Thyroid gland (tissue), 4 donors: Measurements from ENCODE around the gene RPL10A. TPM values are rescaled to one million over a fixed set of nuclear protein-coding genes. Genes with fewer than 3 reads are reported as not detected.
A peak's percentile ranks its signal among the peaks of the same experiment; 100 is the strongest.

Experiments used
- DNase-seq, 2 donors: peaks; one replicate each; pipeline ENCODE4 v3.0.0-alpha.2; 2019
- H3K27ac ChIP-seq, 3 donors: fragments of 200-600 bp; sonication (generic); 1 replicate in 2 of 3; 2 replicates in 1 of 3; pipeline ENCODE4 v1.5.1; 2016 to 2019; ENCODE audit warnings: mild to moderate bottlenecking in 1 of 3, moderate library complexity in 1 of 3
- H3K27me3 ChIP-seq: fragments of 200-600 bp; sonication (generic); one replicate; pipeline ENCODE4 v1.5.1; 2019
- H3K36me3 ChIP-seq, 2 donors: fragments of 200-600 bp; sonication (generic); one replicate each; pipeline ENCODE4 v1.5.1; 2016 to 2019
- H3K4me1 ChIP-seq, 2 donors: fragments of 200-600 bp; sonication (generic); one replicate each; pipeline ENCODE4 v1.5.1; 2017 to 2019
- H3K4me3 ChIP-seq, 3 donors: fragments of 200-600 bp; sonication (generic); replicated peaks in 1 of 3; 1 replicate in 2 of 3; 2 replicates in 1 of 3; pipeline ENCODE4 v1.5.1; 2016; ENCODE audit warnings: mild to moderate bottlenecking in 1 of 3
- H3K9me3 ChIP-seq: fragments of 200-600 bp; sonication (generic); one replicate; pipeline ENCODE4 v1.5.1; 2017
- POLR2A ChIP-seq, 2 donors: fragments of 450-650 bp; IDR thresholded peaks; one replicate each; pipeline ENCODE4 v1.6.1; 2017; ENCODE audit warnings: antibody characterized with exemption in 2 of 2, mild to moderate bottlenecking in 2 of 2, moderate library complexity in 1 of 2
- WGBS, 2 donors: methylation state at CpG; one replicate each; pipeline ENCODE4 v1.1.5; 2017; 5-methylcytosine and 5-hydroxymethylcytosine counted together
- intact Hi-C: fragments of 100-400 bp; cut with DNase I; formaldehyde crosslinking; loops from one replicate; pipeline ENCODE4 v1.15.1; 2023
- total RNA-seq, 4 donors: library from RNA; depleted of rRNA; stranded (reverse); fragments of >200 nt; gene quantifications; one replicate each; pipeline ENCODE4 v1.2.3, GENCODE V29; 2016
- TF ChIP-seq, protein P1 (sequence below), 6 experiments: fragments of 200-600 bp in 3 of 6; fragments of 450-650 bp in 3 of 6; sonication (generic) in 3 of 6; IDR thresholded peaks; one replicate each; pipeline ENCODE4 v1.5.1; 2016 to 2019; ENCODE audit warnings: antibody characterized with exemption in 6 of 6, mild to moderate bottlenecking in 2 of 6, inconsistent platforms in 1 of 6, moderate library complexity in 1 of 6

The RPL10A gene
- total RNA-seq, 4 donors from 2014 or later, result 1,123 to 2,881 (median 1,235) TPM

DNA sequence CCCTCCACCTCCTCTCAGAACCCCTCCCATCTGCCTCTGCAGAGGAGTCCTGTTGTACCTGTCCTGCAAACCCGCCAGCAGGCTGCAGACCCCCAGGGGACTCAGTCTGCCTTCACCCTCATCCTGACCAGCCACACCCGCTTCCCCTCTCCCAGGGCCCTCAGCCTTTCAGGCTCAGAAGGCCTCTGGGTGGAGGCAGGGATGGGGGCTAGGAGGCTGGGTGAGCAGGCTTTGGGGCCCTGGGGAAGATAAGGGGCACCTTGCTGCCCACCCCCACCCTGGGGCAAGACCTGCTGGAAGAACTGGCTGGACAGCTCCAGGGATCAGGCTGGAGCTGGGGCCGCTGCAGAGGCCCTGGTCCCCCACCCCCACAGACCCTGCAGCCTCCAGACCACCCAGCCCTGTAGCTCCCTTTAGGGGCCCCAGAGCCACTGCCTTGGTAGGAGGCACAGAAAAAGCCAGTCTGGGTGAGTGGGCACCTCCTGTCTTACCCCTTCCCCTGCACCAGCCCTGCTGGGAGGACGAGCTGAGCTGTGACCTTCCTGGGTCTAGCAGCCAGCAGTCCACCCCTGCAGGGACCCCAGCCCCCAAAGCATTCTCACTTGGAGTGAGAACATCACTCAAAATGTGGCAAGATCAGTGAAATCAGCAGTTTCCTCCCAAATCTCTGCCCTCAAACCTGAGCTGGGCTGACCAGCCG lies 23.5 kb downstream of the RPL10A start:
- H3K4me3 ChIP-seq, result no peak overlapping the region
- no peaks in the 10 kb centered on the region for H3K27me3 ChIP-seq
- intact Hi-C loops, result no loop called here
- H3K27ac ChIP-seq, result no peak overlapping the region
- 72 to 74% methylated on average over 4 of the region's 5 CpGs for WGBS, 2 donors
- no peaks in the 10 kb centered on the region for H3K9me3 ChIP-seq
- no peaks in the 10 kb centered on the region for H3K36me3 ChIP-seq
- no peak for TF ChIP-seq POLR2A (IDR thresholded peaks at IDR 0.05)
- TF ChIP-seq, protein P1, sequence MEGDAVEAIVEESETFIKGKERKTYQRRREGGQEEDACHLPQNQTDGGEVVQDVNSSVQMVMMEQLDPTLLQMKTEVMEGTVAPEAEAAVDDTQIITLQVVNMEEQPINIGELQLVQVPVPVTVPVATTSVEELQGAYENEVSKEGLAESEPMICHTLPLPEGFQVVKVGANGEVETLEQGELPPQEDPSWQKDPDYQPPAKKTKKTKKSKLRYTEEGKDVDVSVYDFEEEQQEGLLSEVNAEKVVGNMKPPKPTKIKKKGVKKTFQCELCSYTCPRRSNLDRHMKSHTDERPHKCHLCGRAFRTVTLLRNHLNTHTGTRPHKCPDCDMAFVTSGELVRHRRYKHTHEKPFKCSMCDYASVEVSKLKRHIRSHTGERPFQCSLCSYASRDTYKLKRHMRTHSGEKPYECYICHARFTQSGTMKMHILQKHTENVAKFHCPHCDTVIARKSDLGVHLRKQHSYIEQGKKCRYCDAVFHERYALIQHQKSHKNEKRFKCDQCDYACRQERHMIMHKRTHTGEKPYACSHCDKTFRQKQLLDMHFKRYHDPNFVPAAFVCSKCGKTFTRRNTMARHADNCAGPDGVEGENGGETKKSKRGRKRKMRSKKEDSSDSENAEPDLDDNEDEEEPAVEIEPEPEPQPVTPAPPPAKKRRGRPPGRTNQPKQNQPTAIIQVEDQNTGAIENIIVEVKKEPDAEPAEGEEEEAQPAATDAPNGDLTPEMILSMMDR (IDR thresholded peaks at IDR 0.05), result no peak
- H3K4me1 ChIP-seq, result peaks cover 16 to 73% of the 10 kb centered on the region in 2 donors
- DNase-seq, result peak in 1 of 2 donors; percentile 13

DNA sequence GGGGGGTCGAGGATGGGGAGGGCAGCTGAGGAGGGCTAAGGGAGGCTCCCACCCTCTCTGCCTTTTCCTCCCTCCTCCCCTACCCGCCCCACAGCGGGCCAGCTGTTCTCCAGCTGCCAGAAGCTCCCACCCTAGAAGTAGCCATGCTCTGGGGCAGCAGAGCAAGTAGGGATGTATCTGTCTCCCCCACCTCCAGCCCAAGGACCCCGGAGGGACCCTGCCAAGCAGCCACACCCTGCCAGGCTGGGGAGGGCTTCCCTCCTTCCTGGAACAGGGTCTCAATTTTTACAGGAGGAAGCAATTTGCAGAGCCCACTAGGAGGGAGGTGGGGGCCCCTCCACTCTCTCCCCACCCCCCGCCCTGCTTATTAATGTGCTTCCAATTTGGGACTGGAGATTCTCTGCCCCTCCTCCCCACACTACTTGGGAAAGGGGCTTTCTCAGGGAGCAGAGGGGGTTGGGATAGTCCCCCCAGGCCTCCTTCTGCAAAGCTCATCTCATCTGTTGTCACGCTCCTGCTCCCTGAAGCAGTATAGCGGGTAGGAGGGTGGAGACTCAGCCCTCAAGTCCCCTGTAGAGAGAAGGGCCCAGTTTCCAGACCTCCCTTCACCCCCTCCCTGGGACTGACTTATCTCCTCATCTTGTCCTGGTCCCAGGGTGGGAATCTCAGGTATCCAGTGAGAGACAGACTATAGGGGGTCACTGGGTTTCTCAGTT lies 24.2 kb downstream of the RPL10A start:
- H3K36me3 ChIP-seq, result no peaks in the 10 kb centered on the region
- no peak overlapping the region for H3K27ac ChIP-seq
- no peaks in the 10 kb centered on the region for H3K9me3 ChIP-seq
- WGBS, 2 donors, result 57 to 62% methylated on average over 7 of the region's 7 CpGs
- H3K4me1 ChIP-seq, result peaks cover 12 to 68% of the 10 kb centered on the region in 2 donors
- H3K4me3 ChIP-seq, result no peak overlapping the region
- peak; percentile 19 to 20 for DNase-seq
- intact Hi-C loops, result no loop called here
- no peaks in the 10 kb centered on the region for H3K27me3 ChIP-seq
- no peak for TF ChIP-seq POLR2A (IDR thresholded peaks at IDR 0.05)
- TF ChIP-seq, protein P1 (IDR thresholded peaks at IDR 0.05), result no peak

DNA sequence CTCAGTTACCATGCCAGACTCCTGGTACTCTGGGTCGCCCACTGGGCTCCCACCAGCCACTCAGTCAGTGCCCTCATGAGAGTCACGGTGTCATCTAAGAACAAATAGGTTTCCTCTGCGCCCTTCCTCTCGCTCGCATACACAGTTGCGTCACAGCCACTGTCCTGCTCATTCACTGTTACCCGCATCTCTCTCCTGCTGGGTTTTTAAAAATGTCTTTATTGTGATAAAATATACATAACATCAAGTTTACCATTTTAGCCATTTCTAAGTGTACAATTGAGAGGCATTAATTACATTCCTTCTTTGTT lies 24.7 kb downstream of the RPL10A start:
- H3K27me3 ChIP-seq, result no peaks in the 10 kb centered on the region
- no peaks in the 10 kb centered on the region for H3K9me3 ChIP-seq
- DNase-seq, result no peak
- peaks cover 15 to 68% of the 10 kb centered on the region in 2 donors for H3K4me1 ChIP-seq
- no peak overlapping the region for H3K4me3 ChIP-seq
- 93 to 96% methylated on average over 7 of the region's 7 CpGs for WGBS, 2 donors
- no peaks in the 10 kb centered on the region for H3K36me3 ChIP-seq
- TF ChIP-seq, protein P1 (IDR thresholded peaks at IDR 0.05), result no peak
- no peak for TF ChIP-seq POLR2A (IDR thresholded peaks at IDR 0.05)
- no peak overlapping the region for H3K27ac ChIP-seq
- intact Hi-C loops, result no loop called here

DNA sequence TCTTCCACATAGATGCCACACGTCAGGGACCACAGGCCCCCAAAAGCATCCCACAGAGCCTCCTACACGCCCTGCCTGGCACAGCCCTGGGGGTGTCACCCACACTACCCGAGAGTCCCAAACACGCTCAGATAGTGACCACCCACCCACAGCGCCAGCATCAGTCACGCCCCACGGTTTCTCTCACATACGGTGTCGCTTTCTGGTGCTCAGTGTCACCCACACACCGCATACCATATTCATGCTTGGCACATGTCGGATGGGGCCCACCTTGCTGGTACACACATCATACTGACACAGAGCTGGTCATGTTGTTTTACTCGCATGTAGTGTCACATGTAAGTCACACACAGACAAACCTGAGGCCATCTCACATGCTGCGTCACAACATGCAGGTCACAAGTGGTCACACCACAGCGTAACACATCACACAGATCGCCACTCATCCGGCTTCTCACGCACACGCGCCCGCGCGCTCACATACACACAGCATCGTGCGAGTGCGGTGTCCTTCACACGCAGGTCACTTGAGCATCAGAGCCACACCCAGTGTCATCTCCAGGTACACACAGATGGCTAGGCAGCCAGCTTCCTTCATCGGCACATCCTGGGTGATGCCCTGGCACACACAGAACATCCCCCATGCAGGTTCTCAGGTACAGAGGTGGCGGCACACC lies 25.2 kb downstream of the RPL10A start:
- TF ChIP-seq, protein P1 (IDR thresholded peaks at IDR 0.05), result no peak
- TF ChIP-seq POLR2A (IDR thresholded peaks at IDR 0.05), result no peak
- Histone ChIP-seq H3K4me1 (peaks cover 18 to 69% of the 10 kb centered on the region in 2 donors), H3K27me3 (no peaks in the 10 kb centered on the region), H3K9me3 (no peaks in the 10 kb centered on the region), H3K4me3 (no peak overlapping the region), H3K36me3 (no peaks in the 10 kb centered on the region), H3K27ac (no peak overlapping the region)
- 83 to 89% methylated on average over 28 of the region's 28 CpGs for WGBS, 2 donors
- no peak for DNase-seq
- intact Hi-C loops, result no loop called here

DNA sequence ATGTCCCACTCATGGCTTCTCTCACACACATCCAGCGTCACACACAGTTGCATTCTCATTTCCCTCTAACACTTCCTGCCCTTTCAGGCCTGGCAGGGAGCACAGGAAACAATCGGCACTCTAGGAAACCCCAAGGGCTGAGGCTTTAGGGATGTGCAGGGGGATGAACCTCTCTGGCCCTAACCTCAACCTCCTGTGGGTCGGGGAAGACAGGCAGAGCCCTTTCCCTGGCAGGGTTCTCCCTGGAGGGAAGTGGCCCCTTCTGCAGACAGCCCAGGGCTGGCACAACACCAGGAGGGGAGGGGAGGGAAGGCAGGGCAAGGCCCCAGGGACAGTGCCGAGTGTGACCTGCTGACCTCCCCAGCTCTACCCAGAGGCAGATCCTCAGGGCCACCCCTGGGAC lies 26.0 kb downstream of the RPL10A start:
- 38 to 47% methylated on average over 3 to 4 of the region's 4 CpGs for WGBS, 2 donors
- H3K27ac ChIP-seq, result no peak overlapping the region
- H3K9me3 ChIP-seq, result no peaks in the 10 kb centered on the region
- no peak overlapping the region for H3K4me3 ChIP-seq
- TF ChIP-seq, protein P1 (IDR thresholded peaks at IDR 0.05), result no peak
- TF ChIP-seq POLR2A (IDR thresholded peaks at IDR 0.05), result no peak
- no peaks in the 10 kb centered on the region for H3K27me3 ChIP-seq
- intact Hi-C loops, result no loop called here
- H3K36me3 ChIP-seq, result no peaks in the 10 kb centered on the region
- peaks cover 18 to 70% of the 10 kb centered on the region in 2 donors for H3K4me1 ChIP-seq
- DNase-seq, result no peak
